Neural progenitor cell (in vitro differentiated cells): Measurements from ENCODE around the gene CCL5. TPM values are rescaled to one million over a fixed set of nuclear protein-coding genes. Genes with fewer than 3 reads are reported as not detected.

Source experiments
- DNase-seq: peaks from one replicate; pipeline ENCODE4 v3.0.0-alpha.2; 2016; ENCODE audit warnings: low spot score
- H2AFZ ChIP-seq: fragments of 200-600 bp; sonication (generic); replicated peaks from 2 replicates; pipeline ENCODE4 v1.6.1; 2016; ENCODE audit warnings: antibody characterized with exemption
- H3F3A ChIP-seq: fragments of 200-600 bp; sonication (generic); 2 replicates; pipeline ENCODE4 v1.6.1; 2016; ENCODE audit warnings: antibody characterized with exemption, low read depth
- H3K27ac ChIP-seq: fragments of 200-600 bp; sonication (generic); 2 replicates; pipeline ENCODE4 v1.5.1; 2016; ENCODE audit warnings: mild to moderate bottlenecking
- H3K27me3 ChIP-seq: fragments of 200-600 bp; sonication (generic); 2 replicates; pipeline ENCODE4 v1.6.1; 2016; ENCODE audit warnings: mild to moderate bottlenecking, moderate library complexity
- H3K36me3 ChIP-seq: fragments of 200-600 bp; sonication (generic); 2 replicates; pipeline ENCODE4 v1.5.1; 2016
- H3K4me1 ChIP-seq: fragments of 200-600 bp; sonication (generic); 2 replicates; pipeline ENCODE4 v1.6.1; 2016; ENCODE audit warnings: mixed run types
- H3K4me2 ChIP-seq: fragments of 200-600 bp; sonication (generic); 2 replicates; pipeline ENCODE4 v1.6.1; 2016
- H3K4me3 ChIP-seq: fragments of 200-600 bp; sonication (generic); 2 replicates; pipeline ENCODE4 v1.5.1; 2016
- H3K79me2 ChIP-seq: fragments of 200-600 bp; sonication (generic); 2 replicates; pipeline ENCODE4 v1.6.1; 2016; ENCODE audit warnings: low read depth
- H3K9ac ChIP-seq: fragments of 200-600 bp; sonication (generic); 2 replicates; pipeline ENCODE4 v1.6.1; 2016
- H3K9me3 ChIP-seq: fragments of 200-600 bp; sonication (generic); 2 replicates; pipeline ENCODE4 v1.5.1; 2016; ENCODE audit warnings: low read depth
- H4K20me1 ChIP-seq: fragments of 200-600 bp; sonication (generic); 2 replicates; pipeline ENCODE4 v1.6.1; 2016; ENCODE audit warnings: low read depth
- H3K27ac Mint-ChIP-seq: 3 replicates; pipeline ENCODE4 v1.8.0; 2021; ENCODE audit warnings: mixed read lengths
- H3K27me3 Mint-ChIP-seq: 2 replicates; pipeline ENCODE4 v1.8.0; 2022; ENCODE audit warnings: low read depth, mild to moderate bottlenecking, inconsistent platforms, moderate library complexity, mixed read lengths; ENCODE audit not compliant: insufficient read depth
- H3K36me3 Mint-ChIP-seq: 3 replicates; pipeline ENCODE4 v1.8.0; 2021; ENCODE audit warnings: mixed read lengths
- H3K4me1 Mint-ChIP-seq: 3 replicates; pipeline ENCODE4 v1.8.0; 2021; ENCODE audit warnings: mixed read lengths
- H3K4me3 Mint-ChIP-seq: 3 replicates; pipeline ENCODE4 v1.8.0; 2021; ENCODE audit warnings: mild to moderate bottlenecking, moderate library complexity, mixed read lengths
- H3K9me3 Mint-ChIP-seq: 3 replicates; pipeline ENCODE4 v1.8.0; 2020; ENCODE audit warnings: mixed read lengths
- EZH2 ChIP-seq: fragments of 200-600 bp; sonication (generic); IDR thresholded peaks from 2 replicates; pipeline ENCODE4 v1.6.1; 2017; ENCODE audit warnings: antibody characterized with exemption, mild to moderate bottlenecking, moderate library complexity
- EZH2phosphoT487 ChIP-seq: fragments of 200-600 bp; sonication (generic); IDR thresholded peaks from 2 replicates; pipeline ENCODE4 v1.6.1; 2017; ENCODE audit warnings: antibody characterized with exemption
- total RNA-seq: library from RNA; depleted of rRNA; stranded (reverse); fragments of >200 nt; gene quantifications from 2 replicates; pipeline ENCODE4 v1.2.3, GENCODE V29; 2015; ENCODE audit warnings: low replicate concordance
- TF ChIP-seq, protein P1 (sequence below): fragments of 200-600 bp; sonication (generic); IDR thresholded peaks from 2 replicates; pipeline ENCODE4 v1.5.1; 2017; ENCODE audit warnings: antibody characterized with exemption, mild to moderate bottlenecking

CCL5 gene
- total RNA-seq, 1 donor from 2014 or later = not detected

GRCh38 chr17:35906191-35906925 is 26.2 kb upstream of the CCL5 start:
- Histone ChIP-seq H3F3A (no peaks in the 10 kb centered on the region), H3K36me3 (no peaks in the 10 kb centered on the region), H4K20me1 (no peaks in the 10 kb centered on the region), H2AFZ (no peak overlapping the region), H3K79me2 (no peaks in the 10 kb centered on the region), H3K9ac (no peak overlapping the region), H3K27ac (no peak overlapping the region), H3K4me1 (no peaks in the 10 kb centered on the region), H3K4me3 (no peak overlapping the region), H3K9me3 (no peaks in the 10 kb centered on the region), H3K4me2 (no peak overlapping the region), H3K27me3 (no peaks in the 10 kb centered on the region)
- H3K4me1 Mint-ChIP-seq = no peaks in the 10 kb centered on the region
- peaks cover 4% of the 10 kb centered on the region for H3K27me3 Mint-ChIP-seq
- no peaks in the 10 kb centered on the region for H3K36me3 Mint-ChIP-seq
- no peak overlapping the region for H3K4me3 Mint-ChIP-seq
- no peak for DNase-seq
- no peak overlapping the region for H3K27ac Mint-ChIP-seq
- TF ChIP-seq, protein P1, sequence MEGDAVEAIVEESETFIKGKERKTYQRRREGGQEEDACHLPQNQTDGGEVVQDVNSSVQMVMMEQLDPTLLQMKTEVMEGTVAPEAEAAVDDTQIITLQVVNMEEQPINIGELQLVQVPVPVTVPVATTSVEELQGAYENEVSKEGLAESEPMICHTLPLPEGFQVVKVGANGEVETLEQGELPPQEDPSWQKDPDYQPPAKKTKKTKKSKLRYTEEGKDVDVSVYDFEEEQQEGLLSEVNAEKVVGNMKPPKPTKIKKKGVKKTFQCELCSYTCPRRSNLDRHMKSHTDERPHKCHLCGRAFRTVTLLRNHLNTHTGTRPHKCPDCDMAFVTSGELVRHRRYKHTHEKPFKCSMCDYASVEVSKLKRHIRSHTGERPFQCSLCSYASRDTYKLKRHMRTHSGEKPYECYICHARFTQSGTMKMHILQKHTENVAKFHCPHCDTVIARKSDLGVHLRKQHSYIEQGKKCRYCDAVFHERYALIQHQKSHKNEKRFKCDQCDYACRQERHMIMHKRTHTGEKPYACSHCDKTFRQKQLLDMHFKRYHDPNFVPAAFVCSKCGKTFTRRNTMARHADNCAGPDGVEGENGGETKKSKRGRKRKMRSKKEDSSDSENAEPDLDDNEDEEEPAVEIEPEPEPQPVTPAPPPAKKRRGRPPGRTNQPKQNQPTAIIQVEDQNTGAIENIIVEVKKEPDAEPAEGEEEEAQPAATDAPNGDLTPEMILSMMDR = no peak
- TF ChIP-seq EZH2phosphoT487 = no peak
- H3K9me3 Mint-ChIP-seq = no peaks in the 10 kb centered on the region

- no peak overlapping the region for H3K9ac ChIP-seq
- H3K9me3 Mint-ChIP-seq = no peaks in the 10 kb centered on the region
- peaks cover 11% of the 10 kb centered on the region for H3K4me1 Mint-ChIP-seq
- H3K9me3 ChIP-seq = no peaks in the 10 kb centered on the region
- H4K20me1 ChIP-seq = no peaks in the 10 kb centered on the region
- H3K4me1 ChIP-seq = no peaks in the 10 kb centered on the region
- no peak overlapping the region for H2AFZ ChIP-seq
- no peak overlapping the region for H3K27ac Mint-ChIP-seq
- no peak for TF ChIP-seq EZH2
- TF ChIP-seq, protein P1 = no peak
- no peak for TF ChIP-seq EZH2phosphoT487
- H3K27me3 Mint-ChIP-seq = peaks cover 2% of the 10 kb centered on the region
- no peak overlapping the region for H3K27ac ChIP-seq
- no peaks in the 10 kb centered on the region for H3K36me3 ChIP-seq
- DNase-seq = no peak
- no peaks in the 10 kb centered on the region for H3K27me3 ChIP-seq
- no peaks in the 10 kb centered on the region for H3K36me3 Mint-ChIP-seq
- H3F3A ChIP-seq = no peaks in the 10 kb centered on the region
- H3K79me2 ChIP-seq = no peaks in the 10 kb centered on the region
- H3K4me2 ChIP-seq = no peak overlapping the region
- H3K4me3 Mint-ChIP-seq = no peak overlapping the region
- no peak overlapping the region for H3K4me3 ChIP-seq
Observed at GRCh38 chr17:35903451-35903850, 23.3 kb upstream of the CCL5 start.

- Histone ChIP-seq H3K27me3 (no peaks in the 10 kb centered on the region), H3K4me2 (no peak overlapping the region), H3K27ac (no peak overlapping the region), H3F3A (no peaks in the 10 kb centered on the region), H3K79me2 (no peaks in the 10 kb centered on the region), H3K4me3 (no peak overlapping the region), H3K9ac (no peak overlapping the region), H2AFZ (no peak overlapping the region), H3K4me1 (no peaks in the 10 kb centered on the region), H3K36me3 (no peaks in the 10 kb centered on the region), H4K20me1 (no peaks in the 10 kb centered on the region), H3K9me3 (no peaks in the 10 kb centered on the region)
- no peaks in the 10 kb centered on the region for H3K9me3 Mint-ChIP-seq
- peaks cover 2% of the 10 kb centered on the region for H3K27me3 Mint-ChIP-seq
- H3K36me3 Mint-ChIP-seq = no peaks in the 10 kb centered on the region
- no peak overlapping the region for H3K4me3 Mint-ChIP-seq
- TF ChIP-seq EZH2phosphoT487 (no peak), EZH2 (no peak)
- TF ChIP-seq, protein P1 = no peak
- no peak for DNase-seq
- peaks cover 11% of the 10 kb centered on the region for H3K4me1 Mint-ChIP-seq
- no peak overlapping the region for H3K27ac Mint-ChIP-seq
Observed at GRCh38 chr17:35901631-35902175, 21.5 kb upstream of the CCL5 start.
